Kidney (tissue), 22 donors: Measurements from ENCODE around the gene ZNF546. TPM values are rescaled to one million over a fixed set of nuclear protein-coding genes. Genes with fewer than 3 reads are reported as not detected.

ENCODE experiments used
- DNase-seq, 5 donors: peaks; one replicate each; pipeline ENCODE4 v3.0.0-alpha.2; 2013 to 2020
- FAIRE-seq: peaks from 2 replicates; lab custom pipeline; 2012; peaks lifted over from hg19 to GRCh38; lab: Jason Lieb, UNC
- H3K27ac ChIP-seq, 2 donors: one replicate each; pipeline ENCODE4 v1.7.0; 2013; ENCODE audit warnings: low read depth in 2 of 2, low read length in 2 of 2, inconsistent platforms in 1 of 2
- H3K27me3 ChIP-seq: one replicate; pipeline ENCODE4 v1.7.1; 2013; ENCODE audit warnings: low read length, inconsistent platforms; ENCODE audit not compliant: control insufficient read depth, insufficient read depth
- H3K36me3 ChIP-seq, 3 donors: one replicate each; pipeline versions ENCODE4 v1.7.0 to v1.7.1; 2013; ENCODE audit warnings: low read length in 3 of 3, control low read depth in 1 of 3, inconsistent platforms in 1 of 3; ENCODE audit not compliant: insufficient read depth in 3 of 3, control insufficient read depth in 2 of 3
- H3K4me1 ChIP-seq, 3 donors: one replicate each; pipeline versions ENCODE4 v1.7.0 to v1.7.1; 2013; ENCODE audit warnings: low read length in 3 of 3, inconsistent platforms in 1 of 3, low read depth in 1 of 3; ENCODE audit not compliant: control insufficient read depth in 2 of 3, insufficient read depth in 2 of 3
- H3K4me3 ChIP-seq, 3 donors: one replicate each; pipeline versions ENCODE4 v1.7.0 to v1.8.1; 2013; ENCODE audit warnings: low read length in 3 of 3, control low read depth in 1 of 3, inconsistent platforms in 1 of 3
- H3K9ac ChIP-seq, 3 donors: one replicate each; pipeline versions ENCODE4 v1.7.0 to v1.7.1; 2013; ENCODE audit warnings: low read length in 3 of 3, control low read depth in 1 of 3, inconsistent platforms in 1 of 3
- H3K9me3 ChIP-seq, 3 donors: one replicate each; pipeline versions ENCODE4 v1.7.0 to v1.7.1; 2013; ENCODE audit warnings: low read length in 3 of 3, control low read depth in 1 of 3, inconsistent platforms in 1 of 3; ENCODE audit not compliant: control insufficient read depth in 2 of 3, insufficient read depth in 1 of 3
- intact Hi-C: fragments of 100-400 bp; cut with DNase I; formaldehyde crosslinking; loops from one replicate; pipeline ENCODE4 v1.11.1; 2022
- long read RNA-seq, 10 donors: library from polyadenylated mRNA in 1 of 10; unstranded in 1 of 10; transcript quantifications; one replicate each; pipeline ENCODE4 v2.0.0 and lab custom pipeline, GENCODE V29; 2021 to 2026
- polyA plus RNA-seq: library from polyadenylated mRNA; stranded (reverse); fragments of 350-450 nt; fragmentation: Illumina TruSeq; extraction: RNeasy Lipid Tissue Mini Kit (QIAGEN cat#74804); gene quantifications from one replicate; pipeline ENCODE4 v1.2.3, GENCODE V29; 2014; ENCODE audit warnings: low read depth, low replicate concordance; ENCODE audit not compliant: insufficient read depth
- total RNA-seq: library from RNA; stranded (reverse); fragmentation: NEBNext Ultra II Directional; extraction: Animal tissue kit (Norgen Biotek cat#: 25700); gene quantifications from one replicate; pipeline ENCODE4 v1.2.1, GENCODE V29; 2021
- TF ChIP-seq, protein P1 (sequence below): IDR thresholded peaks from 3 replicates; pipeline ENCODE4 v1.5.1; 2012; ENCODE audit warnings: mild to moderate bottlenecking, moderate library complexity, borderline replicate concordance; ENCODE audit not compliant: insufficient read depth; ENCODE audit errors: extremely low read depth
- donor health status: control.
- donor health status: control.
- donor health status: control.
- donor health status: control.
- donor health status: control.
- donor health status: DM: yes; HTN: yes; CAD: no.
- donor health status: Normal renal cell carcinoma (clear cell type).

The ZNF546 gene
- total RNA-seq, result 7.3 TPM
- 3.4 TPM for polyA plus RNA-seq
- long read RNA-seq, donor 1, partial matches to known transcripts, result 9 of 10 reads
- long read RNA-seq, donor 1, other reads (novel, unspliced or antisense), result 0 of 10 reads
- long read RNA-seq, donor 2, result 0 reads
- long read RNA-seq, donor 3, partial matches to known transcripts, result 0 of 1 reads
- long read RNA-seq, donor 3, other reads (novel, unspliced or antisense), result 0 of 1 reads
- long read RNA-seq, donor 4, result 0 reads
- long read RNA-seq, donor 5, result 0 reads
- long read RNA-seq, donor 6, result 0 reads
- long read RNA-seq, donor 7, partial matches to known transcripts, result 0 of 6 reads
- long read RNA-seq, donor 7, other reads (novel, unspliced or antisense), result 3 of 6 reads
- long read RNA-seq, donor 8, partial matches to known transcripts, result 0 of 1 reads
- long read RNA-seq, donor 8, other reads (novel, unspliced or antisense), result 0 of 1 reads
- long read RNA-seq, donor 9, result 0 reads
- long read RNA-seq, donor 10, result 0 reads

- peaks cover 0 to 14% (median 6%) of the 10 kb centered on the region in 3 donors for H3K4me1 ChIP-seq
- no peaks in the 10 kb centered on the region for H3K9me3 ChIP-seq
- DNase-seq (peak; percentile 92 to 96 (median 94)), FAIRE-seq (no peak)
- H3K27ac ChIP-seq, result peak within 1 kb of the TSS; percentile 88
- no peaks in the 10 kb centered on the region for H3K36me3 ChIP-seq
- H3K9ac ChIP-seq, result peak within 1 kb of the TSS; percentile 83 to 88 (median 85)
- H3K27me3 ChIP-seq, result no peaks in the 10 kb centered on the region
- intact Hi-C loops, result no loop called here
- TF ChIP-seq, protein P1, sequence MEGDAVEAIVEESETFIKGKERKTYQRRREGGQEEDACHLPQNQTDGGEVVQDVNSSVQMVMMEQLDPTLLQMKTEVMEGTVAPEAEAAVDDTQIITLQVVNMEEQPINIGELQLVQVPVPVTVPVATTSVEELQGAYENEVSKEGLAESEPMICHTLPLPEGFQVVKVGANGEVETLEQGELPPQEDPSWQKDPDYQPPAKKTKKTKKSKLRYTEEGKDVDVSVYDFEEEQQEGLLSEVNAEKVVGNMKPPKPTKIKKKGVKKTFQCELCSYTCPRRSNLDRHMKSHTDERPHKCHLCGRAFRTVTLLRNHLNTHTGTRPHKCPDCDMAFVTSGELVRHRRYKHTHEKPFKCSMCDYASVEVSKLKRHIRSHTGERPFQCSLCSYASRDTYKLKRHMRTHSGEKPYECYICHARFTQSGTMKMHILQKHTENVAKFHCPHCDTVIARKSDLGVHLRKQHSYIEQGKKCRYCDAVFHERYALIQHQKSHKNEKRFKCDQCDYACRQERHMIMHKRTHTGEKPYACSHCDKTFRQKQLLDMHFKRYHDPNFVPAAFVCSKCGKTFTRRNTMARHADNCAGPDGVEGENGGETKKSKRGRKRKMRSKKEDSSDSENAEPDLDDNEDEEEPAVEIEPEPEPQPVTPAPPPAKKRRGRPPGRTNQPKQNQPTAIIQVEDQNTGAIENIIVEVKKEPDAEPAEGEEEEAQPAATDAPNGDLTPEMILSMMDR, result no peak
- peak within 1 kb of the TSS; percentile 86 to 97 (median 95) for H3K4me3 ChIP-seq
These were observed at the start of gene ZNF546 for GRCh38 chr19:39996811-39997637. ZNF546 (plus strand) TSS chr19:39997060; CDS start chr19:39998327, 1,267 bp downstream.

- Histone ChIP-seq H3K4me3 (no peak overlapping the region), H3K9ac (no peak overlapping the region), H3K36me3 (no peaks in the 10 kb centered on the region), H3K27ac (no peak overlapping the region), H3K4me1 (peaks cover 0 to 8% (median 7%) of the 10 kb centered on the region in 3 donors), H3K27me3 (no peaks in the 10 kb centered on the region), H3K9me3 (no peaks in the 10 kb centered on the region)
- DNase-seq, result no peak
- FAIRE-seq, result no peak
- TF ChIP-seq, protein P1, result no peak
- intact Hi-C loops, result no loop called here
These were observed 47.7 kb upstream of the ZNF546 start for GRCh38 chr19:39949026-39949747.

DNA sequence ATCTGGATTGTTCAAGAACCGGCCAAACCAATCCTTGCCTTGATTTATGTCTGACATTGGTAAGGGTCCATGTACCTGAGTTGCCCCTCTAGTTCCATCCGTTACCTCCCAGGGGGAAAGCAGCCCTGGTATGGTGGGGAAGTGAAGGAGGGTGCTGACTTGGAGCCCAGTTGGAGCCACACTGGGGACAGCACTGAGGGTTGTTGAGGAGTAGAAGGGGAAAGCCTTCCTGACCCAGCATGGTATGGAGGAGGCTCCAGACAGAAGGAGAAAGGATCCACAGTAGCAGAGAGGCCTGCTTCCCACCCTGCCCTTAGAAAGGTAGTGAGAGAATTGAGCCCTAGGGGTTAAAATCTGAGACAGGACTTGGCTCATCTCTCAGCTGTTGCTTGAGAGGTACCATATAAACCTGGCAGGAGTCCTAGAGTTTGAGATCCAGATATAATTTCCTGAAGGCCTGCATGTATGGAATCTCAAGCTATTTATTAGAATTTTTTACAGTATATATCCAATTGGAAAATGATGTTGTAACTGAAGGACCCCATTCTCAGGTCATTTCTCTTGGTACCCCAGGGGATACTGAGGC is 45.7 kb upstream of the ZNF546 start:
- DNase-seq (no peak), FAIRE-seq (no peak)
- Histone ChIP-seq H3K36me3 (no peaks in the 10 kb centered on the region), H3K9ac (no peak overlapping the region), H3K4me1 (no peaks in the 10 kb centered on the region), H3K9me3 (no peaks in the 10 kb centered on the region), H3K27me3 (no peaks in the 10 kb centered on the region), H3K4me3 (no peak overlapping the region), H3K27ac (no peak overlapping the region)
- TF ChIP-seq, protein P1, result no peak
- intact Hi-C loops, result no loop called here
